ENCODE results near the gene FSTL4.

DNA sequence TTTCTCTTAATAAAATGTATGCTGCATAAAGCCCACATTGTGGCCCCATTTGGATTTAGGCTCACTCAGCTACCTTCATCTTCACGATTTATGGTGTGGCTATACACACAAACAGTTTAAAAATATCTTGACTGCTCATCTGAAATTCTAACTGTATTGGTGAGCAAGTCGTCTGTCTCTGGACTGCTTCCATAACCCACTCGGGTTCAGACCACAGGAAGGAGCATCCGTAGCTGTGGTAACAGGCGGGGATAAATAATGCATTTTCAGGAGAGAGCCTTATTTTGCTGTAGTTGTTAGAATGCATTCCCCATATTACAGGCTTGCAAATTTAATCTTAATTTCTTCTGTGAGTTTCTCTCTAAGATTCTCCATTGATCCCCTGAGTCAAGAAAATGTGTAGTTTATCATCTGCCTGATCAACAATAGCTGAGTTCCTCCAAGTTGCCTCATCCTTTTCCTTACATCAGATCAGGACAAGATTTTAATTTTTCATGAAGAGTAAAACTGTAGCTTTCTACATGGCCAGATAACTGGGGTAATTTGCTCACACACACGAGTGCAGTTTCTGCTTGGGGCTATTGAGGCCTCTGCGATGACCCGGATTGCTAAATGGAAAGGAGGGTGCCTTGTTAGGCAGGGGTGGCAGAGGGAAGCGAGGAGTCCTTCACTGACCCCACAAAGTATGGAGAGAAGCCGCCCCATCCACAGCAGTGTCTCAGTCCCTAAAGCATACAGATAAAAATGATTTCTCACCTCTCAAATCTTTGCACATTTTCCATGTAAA, 133.9 kb downstream of the FSTL4 start:
- TF ChIP-seq, protein P1, sequence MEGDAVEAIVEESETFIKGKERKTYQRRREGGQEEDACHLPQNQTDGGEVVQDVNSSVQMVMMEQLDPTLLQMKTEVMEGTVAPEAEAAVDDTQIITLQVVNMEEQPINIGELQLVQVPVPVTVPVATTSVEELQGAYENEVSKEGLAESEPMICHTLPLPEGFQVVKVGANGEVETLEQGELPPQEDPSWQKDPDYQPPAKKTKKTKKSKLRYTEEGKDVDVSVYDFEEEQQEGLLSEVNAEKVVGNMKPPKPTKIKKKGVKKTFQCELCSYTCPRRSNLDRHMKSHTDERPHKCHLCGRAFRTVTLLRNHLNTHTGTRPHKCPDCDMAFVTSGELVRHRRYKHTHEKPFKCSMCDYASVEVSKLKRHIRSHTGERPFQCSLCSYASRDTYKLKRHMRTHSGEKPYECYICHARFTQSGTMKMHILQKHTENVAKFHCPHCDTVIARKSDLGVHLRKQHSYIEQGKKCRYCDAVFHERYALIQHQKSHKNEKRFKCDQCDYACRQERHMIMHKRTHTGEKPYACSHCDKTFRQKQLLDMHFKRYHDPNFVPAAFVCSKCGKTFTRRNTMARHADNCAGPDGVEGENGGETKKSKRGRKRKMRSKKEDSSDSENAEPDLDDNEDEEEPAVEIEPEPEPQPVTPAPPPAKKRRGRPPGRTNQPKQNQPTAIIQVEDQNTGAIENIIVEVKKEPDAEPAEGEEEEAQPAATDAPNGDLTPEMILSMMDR (IDR thresholded peaks at IDR 0.05): no peak
- TF ChIP-seq POLR2AphosphoS5 (IDR thresholded peaks at IDR 0.05): no peak
- TF ChIP-seq POLR2A (IDR thresholded peaks at IDR 0.05; ENCODE audit: low read depth): no peak
- TF ChIP-seq EP300 (IDR thresholded peaks at IDR 0.05): no peak
